Cardiac septum (tissue), 1 donor: ENCODE measurements around the gene MOV10L1. TPM values are rescaled to one million over a fixed set of nuclear protein-coding genes. Genes with fewer than 3 reads are reported as not detected.
"Not testable (repeated sequence)": the region's sequence is repeated elsewhere in the genome, so short reads cannot be mapped to it uniquely, and the experiment has no call there.

Source experiments
- DNase-seq: peaks from one replicate; pipeline ENCODE4 v3.0.0-alpha.2; 2020; ENCODE audit warnings: low spot score
- intact Hi-C: fragments of 100-400 bp; cut with DNase I; formaldehyde crosslinking; loops from one replicate; pipeline ENCODE4 v1.14.0; 2022
- total RNA-seq: library from RNA; stranded (reverse); fragmentation: NEBNext Ultra II Directional; extraction: Animal tissue kit (Norgen Biotek cat#: 25700); gene quantifications from one replicate; pipeline ENCODE4 v1.2.1, GENCODE V29; 2021
- donor health status: DM: no; HTN: no; CAD: no.

MOV10L1 gene
- total RNA-seq, 1 donor from 2014 or later, result 0.46 TPM

- intact Hi-C loops, result no loop called here
- peak; percentile 57 for DNase-seq
Observed at GRCh38 chr22:50074551-50075530, 15.0 kb upstream of the MOV10L1 start.

- peak; percentile 68 for DNase-seq
- intact Hi-C loops, result no loop called here
Observed at GRCh38 chr22:50076646-50077535, 12.9 kb upstream of the MOV10L1 start.

- intact Hi-C loops, result no loop called here
- no peak for DNase-seq
Observed at GRCh38 chr22:50078246-50078645, 11.6 kb upstream of the MOV10L1 start.

GRCh38 chr22:50078761-50079160 lies 11.0 kb upstream of the MOV10L1 start:
- intact Hi-C loops, result no loop called here
- DNase-seq, result peak; percentile 39

GRCh38 chr22:50080077-50080465 lies 9.7 kb upstream of the MOV10L1 start:
- peak; percentile 44 for DNase-seq
- intact Hi-C loops, result no loop called here

- intact Hi-C loops, result no loop called here
- DNase-seq, result peak; percentile 43
Observed at GRCh38 chr22:50081426-50082196, 8.2 kb upstream of the MOV10L1 start.

GRCh38 chr22:50082197-50082715 lies 7.5 kb upstream of the MOV10L1 start:
- intact Hi-C loops, result no loop called here
- DNase-seq, result peak; percentile 51

GRCh38 chr22:50082961-50083461 lies 6.8 kb upstream of the MOV10L1 start:
- intact Hi-C loops, result no loop called here
- peak; percentile 20 for DNase-seq

GRCh38 chr22:50083462-50084079 lies 6.2 kb upstream of the MOV10L1 start:
- peak; percentile 71 for DNase-seq
- intact Hi-C loops, result no loop called here

- intact Hi-C loops, result no loop called here
- peak; percentile 50 for DNase-seq
Observed at GRCh38 chr22:50084080-50084477, 5.7 kb upstream of the MOV10L1 start.

GRCh38 chr22:50084614-50085021 lies 5.2 kb upstream of the MOV10L1 start:
- DNase-seq, result no peak
- intact Hi-C loops, result no loop called here

GRCh38 chr22:50085211-50085972 lies 4.4 kb upstream of the MOV10L1 start, which contains the start of gene MLC1:
TSS of gene MLC1 (minus strand) at chr22:50085426. CDS start at chr22:50084902, 524 bp downstream.
- intact Hi-C loops, result no loop called here
- DNase-seq, result peak; percentile 74

GRCh38 chr22:50086526-50086925 lies 3.3 kb upstream of the MOV10L1 start:
- intact Hi-C loops, result no loop called here
- DNase-seq, result no peak

- intact Hi-C loops, result not testable (repeated sequence)
Observed at GRCh38 chr22:50086975-50087374, 2.8 kb upstream of the MOV10L1 start.

GRCh38 chr22:50087646-50088045 lies 2.2 kb upstream of the MOV10L1 start:
- peak; percentile 39 for DNase-seq
- intact Hi-C loops, result no loop called here

More at GRCh38 chr22:50086975-50087374, 2.8 kb upstream of the MOV10L1 start:
- DNase-seq, result peak; percentile 19

GRCh38 chr22:50088096-50088495 lies 1.7 kb upstream of the MOV10L1 start:
- intact Hi-C loops, result no loop called here
- peak; percentile 46 for DNase-seq

GRCh38 chr22:50089231-50089630 lies 575 bp upstream of the MOV10L1 start:
- intact Hi-C loops, result no loop called here
- DNase-seq, result no peak

GRCh38 chr22:50090412-50090714 lies 557 bp downstream of the MOV10L1 start:
- intact Hi-C loops, result no loop called here
- DNase-seq, result no peak
